ENCODE results near the gene COX4I1. TPM values are rescaled to one million over a fixed set of nuclear protein-coding genes. Genes with fewer than 3 reads are reported as not detected.

Gene COX4I1
- total and polyA plus RNA-seq, 3 donors from 2014 or later = 263 to 467 (median 334) TPM

- no peak for DNase-seq
- no peaks in the 10 kb centered on the region for H3K4me1 ChIP-seq
- no peaks in the 10 kb centered on the region for H3K36me3 ChIP-seq (ENCODE audit: low read depth, missing control alignments)
- intact Hi-C loops (cut with DNase I; ENCODE audit: low total_unique reads) = no loop called here
- H3K9me3 ChIP-seq = no peaks in the 10 kb centered on the region
- TF ChIP-seq CTCF (IDR thresholded peaks at IDR 0.05) = no peak
- TF ChIP-seq POLR2A (IDR thresholded peaks at IDR 0.05) = no peak
- H3K27me3 ChIP-seq = no peaks in the 10 kb centered on the region
- H3K4me3 ChIP-seq = no peak overlapping the region
- H3K27ac ChIP-seq = no peak overlapping the region
- 92% methylated on average over 11 of the region's 11 CpGs for WGBS, 2 donors
Measured at GRCh38 chr16:85788819-85789218, 10.7 kb upstream of the COX4I1 start.

- no peaks in the 10 kb centered on the region for H3K27me3 ChIP-seq
- no peak overlapping the region for H3K27ac ChIP-seq
- intact Hi-C loops (cut with DNase I; ENCODE audit: low total_unique reads) = no loop called here
- no peak for DNase-seq
- no peaks in the 10 kb centered on the region for H3K36me3 ChIP-seq (ENCODE audit: low read depth, missing control alignments)
- TF ChIP-seq CTCF (IDR thresholded peaks at IDR 0.05) (no peak), POLR2A (IDR thresholded peaks at IDR 0.05) (no peak)
- no peaks in the 10 kb centered on the region for H3K9me3 ChIP-seq
- no peak overlapping the region for H3K4me3 ChIP-seq
- H3K4me1 ChIP-seq = no peaks in the 10 kb centered on the region
- WGBS, 2 donors = 88 to 89% methylated on average over 6 of the region's 6 CpGs
Measured at GRCh38 chr16:85789773-85790172, 9.7 kb upstream of the COX4I1 start.

- DNase-seq = no peak
- intact Hi-C loops (cut with DNase I; ENCODE audit: low total_unique reads) = no loop called here
- Histone ChIP-seq H3K36me3 (ENCODE audit: low read depth, missing control alignments) (no peaks in the 10 kb centered on the region), H3K4me1 (peaks cover 12% of the 10 kb centered on the region), H3K4me3 (no peak overlapping the region), H3K27me3 (no peaks in the 10 kb centered on the region), H3K27ac (no peak overlapping the region), H3K9me3 (no peaks in the 10 kb centered on the region)
- WGBS, 2 donors = 98 to 99% methylated on average over 5 of the region's 5 CpGs
- no peak for TF ChIP-seq POLR2A (IDR thresholded peaks at IDR 0.05)
- no peak for TF ChIP-seq CTCF (IDR thresholded peaks at IDR 0.05)
Measured at GRCh38 chr16:85793662-85794298, 5.7 kb upstream of the COX4I1 start.

- Histone ChIP-seq H3K27ac (no peak overlapping the region), H3K9me3 (no peaks in the 10 kb centered on the region), H3K36me3 (ENCODE audit: low read depth, missing control alignments) (no peaks in the 10 kb centered on the region), H3K27me3 (no peaks in the 10 kb centered on the region), H3K4me1 (peaks cover 12% of the 10 kb centered on the region), H3K4me3 (no peak overlapping the region)
- 85 to 89% methylated on average over 7 to 8 of the region's 8 CpGs for WGBS, 2 donors
- TF ChIP-seq POLR2A (IDR thresholded peaks at IDR 0.05) (no peak), CTCF (IDR thresholded peaks at IDR 0.05) (no peak)
- intact Hi-C loops (cut with DNase I; ENCODE audit: low total_unique reads) = no loop called here
- no peak for DNase-seq
Measured at GRCh38 chr16:85794696-85795095, 4.8 kb upstream of the COX4I1 start.

- Histone ChIP-seq H3K9me3 (no peaks in the 10 kb centered on the region), H3K27me3 (no peaks in the 10 kb centered on the region), H3K4me1 (peaks cover 12% of the 10 kb centered on the region), H3K36me3 (ENCODE audit: low read depth, missing control alignments) (no peaks in the 10 kb centered on the region), H3K27ac (no peak overlapping the region), H3K4me3 (no peak overlapping the region)
- intact Hi-C loops (cut with DNase I; ENCODE audit: low total_unique reads) = no loop called here
- DNase-seq = no peak
- WGBS, 2 donors = 93 to 94% methylated on average over 6 of the region's 6 CpGs
- TF ChIP-seq CTCF (IDR thresholded peaks at IDR 0.05) = no peak
- no peak for TF ChIP-seq POLR2A (IDR thresholded peaks at IDR 0.05)
Measured at GRCh38 chr16:85796152-85796551, 3.3 kb upstream of the COX4I1 start.
